Suprapubic skin (tissue), 4 donors: Measurements from ENCODE around the gene STK38L. TPM values are rescaled to one million over a fixed set of nuclear protein-coding genes. Genes with fewer than 3 reads are reported as not detected.
A peak's percentile ranks its signal among the peaks of the same experiment; 100 is the strongest.

Source experiments
- DNase-seq, 2 donors: peaks; one replicate each; pipeline ENCODE4 v3.0.0-alpha.2; 2019; ENCODE audit warnings: low spot score in 2 of 2
- H3K27ac ChIP-seq: fragments of 200-600 bp; sonication (generic); one replicate; pipeline ENCODE4 v1.5.1; 2019
- H3K27me3 ChIP-seq: fragments of 200-600 bp; sonication (generic); one replicate; pipeline ENCODE4 v1.5.1; 2019
- H3K36me3 ChIP-seq: fragments of 200-600 bp; sonication (generic); one replicate; pipeline ENCODE4 v1.5.1; 2019
- H3K4me1 ChIP-seq: fragments of 200-600 bp; sonication (generic); one replicate; pipeline ENCODE4 v1.5.1; 2019
- H3K4me3 ChIP-seq: fragments of 200-600 bp; sonication (generic); one replicate; pipeline ENCODE4 v1.5.1; 2019; ENCODE audit warnings: mild to moderate bottlenecking
- H3K9me3 ChIP-seq: fragments of 200-600 bp; sonication (generic); one replicate; pipeline ENCODE4 v1.5.1; 2019
- CTCF ChIP-seq, 2 donors: fragments of 200-600 bp in 1 of 2; fragments of 450-650 bp in 1 of 2; sonication (generic) in 1 of 2; IDR thresholded peaks; one replicate each; pipeline ENCODE4 v1.5.1; 2016 to 2019; ENCODE audit warnings: antibody characterized with exemption in 2 of 2, mild to moderate bottlenecking in 1 of 2, moderate library complexity in 1 of 2
- EP300 ChIP-seq: sonication (generic); formaldehyde crosslinking; IDR thresholded peaks from one replicate; pipeline ENCODE4 v1.6.1; 2017; ENCODE audit warnings: antibody characterized with exemption
- POLR2A ChIP-seq, 2 donors: fragments of 450-650 bp; IDR thresholded peaks; one replicate each; pipeline ENCODE4 v1.6.1; 2017; ENCODE audit warnings: antibody characterized with exemption in 2 of 2, mild to moderate bottlenecking in 2 of 2, moderate library complexity in 2 of 2
- POLR2AphosphoS5 ChIP-seq, 3 donors: sonication (generic); formaldehyde crosslinking; IDR thresholded peaks; one replicate each; pipeline ENCODE4 v1.6.1; 2017; ENCODE audit warnings: antibody characterized with exemption in 3 of 3
- WGBS: methylation state at CpG from one replicate; pipeline ENCODE4 v1.1.5; 2018; 5-methylcytosine and 5-hydroxymethylcytosine counted together
- total RNA-seq, 4 donors: library from RNA; depleted of rRNA; stranded (reverse); fragments of >200 nt; gene quantifications; one replicate each; pipeline ENCODE4 v1.1.0, GENCODE V29; 2016

STK38L gene
- total RNA-seq, 4 donors from 2014 or later = 16.5 to 28.7 (median 19.6) TPM

GRCh38 chr12:27257104-27257843, 13.2 kb downstream of the STK38L start:
- H3K4me1 ChIP-seq = peaks cover 18% of the 10 kb centered on the region
- no peak overlapping the region for H3K27ac ChIP-seq
- TF ChIP-seq CTCF (IDR thresholded peaks at IDR 0.05) (no peak), POLR2A (IDR thresholded peaks at IDR 0.05) (no peak), EP300 (no peak), POLR2AphosphoS5 (IDR thresholded peaks at IDR 0.05) (no peak)

GRCh38 chr12:27260746-27261145, 16.7 kb downstream of the STK38L start:
- Histone ChIP-seq H3K4me1 (peaks cover 18% of the 10 kb centered on the region), H3K4me3 (no peak overlapping the region), H3K27me3 (no peaks in the 10 kb centered on the region), H3K27ac (peak overlapping the region; percentile 68), H3K36me3 (no peaks in the 10 kb centered on the region), H3K9me3 (no peaks in the 10 kb centered on the region)
- WGBS = 64% methylated on average over 4 of the region's 4 CpGs
- no peak for TF ChIP-seq POLR2AphosphoS5 (IDR thresholded peaks at IDR 0.05)
- TF ChIP-seq CTCF (IDR thresholded peaks at IDR 0.05) = no peak
- no peak for TF ChIP-seq POLR2A (IDR thresholded peaks at IDR 0.05)
- TF ChIP-seq EP300 = no peak
- DNase-seq = no peak

More at GRCh38 chr12:27257104-27257843, 13.2 kb downstream of the STK38L start:
- H3K27me3 ChIP-seq = no peaks in the 10 kb centered on the region
- WGBS = 86% methylated on average over 2 of the region's 2 CpGs
- no peaks in the 10 kb centered on the region for H3K36me3 ChIP-seq
- DNase-seq = no peak
- no peaks in the 10 kb centered on the region for H3K9me3 ChIP-seq
- H3K4me3 ChIP-seq = no peak overlapping the region

GRCh38 chr12:27261866-27262265, 17.8 kb downstream of the STK38L start:
- no peak overlapping the region for H3K4me3 ChIP-seq
- H3K4me1 ChIP-seq = peaks cover 18% of the 10 kb centered on the region
- H3K27me3 ChIP-seq = no peaks in the 10 kb centered on the region
- 69% methylated on average over 3 of the region's 3 CpGs for WGBS
- no peak for DNase-seq
- H3K36me3 ChIP-seq = no peaks in the 10 kb centered on the region
- no peaks in the 10 kb centered on the region for H3K9me3 ChIP-seq
- TF ChIP-seq EP300 (no peak), POLR2A (IDR thresholded peaks at IDR 0.05) (no peak), CTCF (IDR thresholded peaks at IDR 0.05) (no peak), POLR2AphosphoS5 (IDR thresholded peaks at IDR 0.05) (no peak)
- no peak overlapping the region for H3K27ac ChIP-seq

- H3K27ac ChIP-seq = no peak overlapping the region
- TF ChIP-seq CTCF (IDR thresholded peaks at IDR 0.05) (no peak), EP300 (no peak), POLR2A (IDR thresholded peaks at IDR 0.05) (no peak), POLR2AphosphoS5 (IDR thresholded peaks at IDR 0.05) (no peak)
- 88% methylated on average over 4 of the region's 4 CpGs for WGBS
Measured at GRCh38 chr12:27270148-27270547, 26.1 kb downstream of the STK38L start.

GRCh38 chr12:27271206-27271605, 27.1 kb downstream of the STK38L start:
- Histone ChIP-seq H3K9me3 (no peaks in the 10 kb centered on the region), H3K4me1 (peaks cover 19% of the 10 kb centered on the region), H3K27me3 (no peaks in the 10 kb centered on the region), H3K4me3 (no peak overlapping the region), H3K36me3 (no peaks in the 10 kb centered on the region), H3K27ac (no peak overlapping the region)
- TF ChIP-seq POLR2AphosphoS5 (IDR thresholded peaks at IDR 0.05) = no peak
- 97% methylated on average over 2 of the region's 2 CpGs for WGBS
- DNase-seq = no peak

More at GRCh38 chr12:27270148-27270547, 26.1 kb downstream of the STK38L start:
- Histone ChIP-seq H3K9me3 (no peaks in the 10 kb centered on the region), H3K36me3 (no peaks in the 10 kb centered on the region), H3K4me1 (peaks cover 19% of the 10 kb centered on the region), H3K4me3 (no peak overlapping the region), H3K27me3 (no peaks in the 10 kb centered on the region)
- no peak for DNase-seq
